Measurements from ENCODE around the gene DRD4.

GRCh38 chr11:593347-593746 is 43.7 kb upstream of the DRD4 start:
- TF ChIP-seq CTCF (optimal IDR thresholded peaks at IDR 0.05 in 1 of 3, IDR thresholded peaks at IDR 0.05 in 1 of 3, conservative IDR thresholded peaks at IDR 0.05 in 1 of 3; ENCODE audit: extremely low read depth in 1 of 3, insufficient read depth in 2 of 3, low read length in 3 of 3): no peak
- no peak for TF ChIP-seq EZH2 (IDR thresholded peaks at IDR 0.05; ENCODE audit: low read length)
